Fibroblast of pulmonary artery (primary cell): Measurements from ENCODE around the gene PDZD2.
"Not testable (repeated sequence)": the region's sequence is repeated elsewhere in the genome, so short reads cannot be mapped to it uniquely, and the experiment has no call there.

Experiments
- DNase-seq: peaks from one replicate; pipeline ENCODE4 v3.0.0-alpha.2; 2010; ENCODE audit warnings: low read depth
- H3K4me3 ChIP-seq: replicated peaks from 2 replicates; pipeline ENCODE4 v1.5.1; 2011; ENCODE audit warnings: low read depth, mild to moderate bottlenecking, control low read depth, low read length, moderate library complexity
- TF ChIP-seq, protein P1 (sequence below): IDR thresholded peaks from 2 replicates; pipeline ENCODE4 v1.5.1; 2011; ENCODE audit warnings: mild to moderate bottlenecking, control low read depth, low read length, inconsistent platforms; ENCODE audit errors: missing control alignments

PDZD2 gene

GRCh38 chr5:32110111-32110696 lies 471.3 kb downstream of the PDZD2 start:
- H3K4me3 ChIP-seq, result no peak overlapping the region
- DNase-seq, result no peak
- TF ChIP-seq, protein P1, sequence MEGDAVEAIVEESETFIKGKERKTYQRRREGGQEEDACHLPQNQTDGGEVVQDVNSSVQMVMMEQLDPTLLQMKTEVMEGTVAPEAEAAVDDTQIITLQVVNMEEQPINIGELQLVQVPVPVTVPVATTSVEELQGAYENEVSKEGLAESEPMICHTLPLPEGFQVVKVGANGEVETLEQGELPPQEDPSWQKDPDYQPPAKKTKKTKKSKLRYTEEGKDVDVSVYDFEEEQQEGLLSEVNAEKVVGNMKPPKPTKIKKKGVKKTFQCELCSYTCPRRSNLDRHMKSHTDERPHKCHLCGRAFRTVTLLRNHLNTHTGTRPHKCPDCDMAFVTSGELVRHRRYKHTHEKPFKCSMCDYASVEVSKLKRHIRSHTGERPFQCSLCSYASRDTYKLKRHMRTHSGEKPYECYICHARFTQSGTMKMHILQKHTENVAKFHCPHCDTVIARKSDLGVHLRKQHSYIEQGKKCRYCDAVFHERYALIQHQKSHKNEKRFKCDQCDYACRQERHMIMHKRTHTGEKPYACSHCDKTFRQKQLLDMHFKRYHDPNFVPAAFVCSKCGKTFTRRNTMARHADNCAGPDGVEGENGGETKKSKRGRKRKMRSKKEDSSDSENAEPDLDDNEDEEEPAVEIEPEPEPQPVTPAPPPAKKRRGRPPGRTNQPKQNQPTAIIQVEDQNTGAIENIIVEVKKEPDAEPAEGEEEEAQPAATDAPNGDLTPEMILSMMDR, result no peak

DNA sequence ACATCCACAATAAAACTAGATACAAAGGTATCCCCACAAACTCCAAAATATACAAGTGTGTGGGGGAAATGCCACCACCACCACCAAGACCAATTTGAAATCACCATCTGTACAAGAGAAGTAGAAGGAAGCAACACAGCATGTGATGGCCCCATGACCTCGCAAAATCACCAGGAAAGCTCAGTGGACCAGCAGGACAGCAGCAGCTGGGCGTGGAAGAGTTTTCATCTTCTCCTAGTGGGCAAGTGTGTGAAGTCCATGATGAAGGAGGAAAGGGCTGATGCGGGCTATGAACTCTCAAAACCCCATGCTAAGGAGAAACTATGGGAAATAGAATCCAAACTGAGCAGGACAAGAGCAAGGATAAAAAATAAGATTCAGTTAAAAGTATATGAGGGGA lies 477.1 kb downstream of the PDZD2 start:
- no peak for DNase-seq
- H3K4me3 ChIP-seq, result no peak overlapping the region
- TF ChIP-seq, protein P1, result no peak

DNA sequence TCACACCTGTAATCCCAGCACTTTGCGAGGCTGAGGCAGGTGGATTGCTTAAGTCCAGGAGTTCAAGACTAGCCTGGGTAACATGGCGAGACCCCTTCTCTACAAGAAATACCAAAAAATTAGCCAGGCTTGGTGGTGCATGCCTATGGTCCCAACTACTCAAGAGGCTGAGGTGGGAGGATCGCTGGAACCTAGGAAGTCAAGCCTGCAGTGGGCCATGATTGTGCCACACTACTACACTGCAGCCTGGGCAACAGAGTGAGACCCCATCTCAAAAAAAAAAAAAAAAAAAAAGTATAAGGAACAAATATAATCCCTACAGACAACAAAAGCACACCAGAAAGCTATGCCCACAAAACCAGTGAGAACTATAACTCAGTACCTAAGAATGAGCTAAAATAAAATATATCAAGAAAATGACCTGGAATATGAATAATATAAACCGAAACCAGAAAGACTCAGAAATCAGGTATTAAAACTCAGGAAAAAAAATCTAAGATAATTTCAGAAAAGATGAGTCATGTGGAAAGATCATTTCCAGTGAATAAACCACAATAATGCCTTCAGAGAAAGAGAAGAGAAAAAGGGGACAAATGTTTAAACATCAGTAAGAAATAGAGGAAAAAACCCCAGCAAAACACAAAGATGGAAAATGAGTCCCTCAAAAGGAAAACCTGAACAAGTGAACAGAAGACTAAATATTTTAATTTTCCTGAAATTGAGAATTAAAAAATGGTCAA lies 477.8 kb downstream of the PDZD2 start:
- TF ChIP-seq, protein P1, result no peak
- DNase-seq, result no peak
- no peak overlapping the region for H3K4me3 ChIP-seq

DNA sequence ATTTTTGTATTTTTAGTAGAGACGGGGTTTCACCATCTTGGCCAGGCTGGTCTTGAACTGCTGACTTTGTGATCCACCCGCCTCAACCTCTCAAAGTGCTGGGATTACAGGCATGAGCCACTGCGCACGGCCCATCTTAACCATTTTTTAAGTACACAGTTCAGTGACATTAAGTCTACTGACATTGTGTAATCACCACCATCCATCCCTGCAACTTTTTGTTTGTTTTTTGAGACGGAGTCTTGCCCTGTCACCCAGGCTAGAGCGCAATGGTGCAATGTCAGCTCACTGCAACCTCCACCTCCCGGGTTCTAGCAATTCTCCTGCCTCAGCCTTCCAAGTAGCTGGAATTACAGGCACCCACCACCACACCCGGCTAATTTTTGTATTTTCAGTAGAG lies 480.0 kb downstream of the PDZD2 start:
- DNase-seq, H3K4me3 ChIP-seq: not testable (repeated sequence)

GRCh38 chr5:32123058-32123805 lies 484.3 kb downstream of the PDZD2 start:
- TF ChIP-seq, protein P1, result no peak
- no peak for DNase-seq
- no peak overlapping the region for H3K4me3 ChIP-seq

GRCh38 chr5:32123889-32124676 lies 485.2 kb downstream of the PDZD2 start:
- no peak overlapping the region for H3K4me3 ChIP-seq
- no peak for DNase-seq
- TF ChIP-seq, protein P1, result no peak

DNA sequence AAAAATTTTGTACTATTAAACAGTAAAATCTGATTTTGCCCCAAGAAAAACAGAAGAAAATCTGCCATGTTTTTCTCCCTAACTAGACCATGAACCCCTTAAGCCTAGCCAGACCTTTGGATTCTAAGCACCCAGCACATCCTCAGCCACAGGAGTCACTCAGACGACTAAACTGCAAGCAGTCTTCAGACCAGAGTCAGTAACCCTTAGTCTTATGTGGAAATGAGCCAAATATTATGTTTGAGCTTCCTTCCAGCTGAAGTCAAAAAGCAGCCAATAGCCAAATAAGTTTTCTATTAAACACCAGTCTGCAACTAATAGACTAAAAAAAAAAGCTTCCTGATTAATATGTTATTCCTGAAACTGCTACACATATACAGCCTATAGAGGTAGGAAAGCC lies 487.8 kb downstream of the PDZD2 start:
- TF ChIP-seq, protein P1, result no peak
- DNase-seq, result peak; percentile 21
- no peak overlapping the region for H3K4me3 ChIP-seq
